ENCODE measurements around the gene RYR2.

RYR2 gene

DNA sequence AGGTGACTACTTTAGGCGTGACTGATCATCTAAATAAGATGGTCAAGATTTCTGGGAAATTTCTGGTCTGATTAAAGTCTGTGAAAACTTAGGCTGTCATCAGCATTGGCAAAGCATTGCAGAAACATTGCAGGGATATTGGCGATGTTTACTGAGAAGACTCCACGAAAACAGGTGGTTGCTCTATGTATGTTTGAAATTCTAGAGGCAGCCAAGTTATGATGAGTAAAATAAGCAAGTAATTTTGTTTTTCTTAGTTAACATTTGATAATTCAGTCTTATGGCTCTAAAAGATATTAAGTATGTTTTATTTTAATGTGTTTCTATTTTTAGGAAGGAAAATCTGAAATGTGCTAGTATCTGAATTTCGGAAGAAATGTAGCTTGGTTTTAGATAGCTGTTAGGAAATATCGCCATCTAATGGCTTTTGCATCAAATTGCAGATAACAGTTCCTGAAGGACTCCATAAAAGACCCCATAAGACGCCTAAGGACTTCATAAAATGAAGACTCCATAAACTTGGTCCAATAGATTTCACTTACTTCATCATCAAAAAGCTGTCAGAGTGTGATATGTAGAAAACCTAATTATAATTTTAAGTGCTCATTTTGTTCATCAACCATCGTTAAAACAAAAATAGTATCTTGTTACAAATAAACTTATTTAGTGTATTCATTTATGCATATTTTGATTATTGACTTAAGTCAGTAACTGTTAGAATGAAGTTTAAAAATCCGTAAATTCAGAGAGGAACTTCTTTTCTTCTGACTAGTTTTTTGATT is 344.6 kb downstream of the RYR2 start:
- DNase-seq: no peak

DNA sequence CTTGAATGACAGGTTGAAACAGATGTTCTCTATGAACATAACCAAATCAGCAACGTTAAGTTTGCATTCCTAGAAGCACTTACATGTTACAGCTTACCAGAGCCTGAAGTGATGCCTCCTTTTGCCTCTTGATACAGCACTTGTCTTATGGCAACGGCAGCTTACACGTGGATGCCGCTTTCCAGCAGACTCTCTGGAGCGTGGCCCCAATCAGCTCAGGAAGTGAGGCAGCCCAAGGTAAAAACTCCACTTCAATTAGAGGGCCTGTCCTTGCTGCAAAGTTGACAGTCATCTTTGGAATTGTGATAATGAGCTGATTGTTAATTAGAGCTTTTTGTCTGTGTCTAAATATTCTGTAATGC is 345.1 kb downstream of the RYR2 start:
- no peak for DNase-seq

- no peak for DNase-seq
These were observed 348.8 kb downstream of the RYR2 start for GRCh38 chr1:237390823-237391222.

DNA sequence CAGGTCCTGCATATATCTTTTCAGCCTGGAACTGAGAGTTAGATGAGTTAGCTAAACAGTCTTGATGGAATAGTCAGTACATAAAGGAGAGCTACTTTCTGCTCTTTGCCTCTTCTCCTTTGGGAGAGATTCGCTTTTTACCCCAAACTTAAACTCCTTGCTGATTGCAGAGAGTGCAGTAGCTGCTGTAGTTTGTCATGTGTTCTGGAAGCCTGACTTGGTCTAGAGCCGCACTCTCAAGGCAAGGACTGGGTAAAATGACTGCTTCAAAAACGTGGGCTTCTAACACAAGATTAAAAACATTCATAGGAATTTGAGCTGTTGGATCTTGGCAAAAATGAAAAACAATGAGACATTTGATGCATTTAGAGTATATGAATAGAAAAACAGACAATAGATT is 351.6 kb downstream of the RYR2 start:
- DNase-seq: no peak

DNA sequence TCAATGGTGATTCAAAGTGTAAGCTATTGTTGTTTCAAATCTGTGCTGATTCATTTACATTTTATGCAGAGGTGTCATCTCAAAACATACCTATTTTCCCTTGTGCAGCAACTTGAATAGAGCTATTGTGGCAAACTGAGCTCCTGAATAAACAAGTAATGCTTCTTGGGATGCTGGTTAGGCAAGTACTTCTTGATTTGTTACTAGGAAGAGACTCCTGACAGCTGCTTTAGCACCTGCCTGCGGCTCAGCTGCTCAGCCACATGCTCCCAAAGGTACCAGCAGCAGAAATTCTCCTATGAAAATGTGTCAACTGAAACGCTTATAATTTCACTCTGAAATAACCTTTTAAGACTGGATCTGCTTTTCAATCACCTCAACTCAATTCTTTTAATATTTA is 352.3 kb downstream of the RYR2 start:
- DNase-seq: no peak

GRCh38 chr1:237396426-237396825 is 354.4 kb downstream of the RYR2 start:
- DNase-seq: no peak

DNA sequence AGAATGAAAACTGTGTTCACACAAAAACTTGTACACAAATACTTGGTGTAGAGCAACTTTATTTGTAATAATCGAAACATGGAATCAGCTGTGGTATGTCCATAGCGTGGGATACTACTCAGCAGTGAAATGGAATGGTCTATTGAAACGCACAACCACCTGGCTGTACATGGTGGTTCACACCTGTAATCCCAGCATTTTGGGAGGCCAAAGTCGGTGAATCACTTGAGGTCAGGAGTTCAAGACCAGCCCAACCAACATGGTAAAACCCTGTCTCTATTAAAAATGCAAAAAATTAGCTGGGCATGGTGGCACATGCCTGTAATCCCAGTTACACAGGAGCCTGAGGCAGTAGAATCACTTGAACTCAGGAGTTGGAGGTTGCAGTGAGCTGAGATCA is 356.8 kb downstream of the RYR2 start:
- no peak for DNase-seq

- no peak for DNase-seq
These were observed 363.9 kb downstream of the RYR2 start for GRCh38 chr1:237405912-237406311.

- DNase-seq: peak; percentile 65
These were observed 369.6 kb downstream of the RYR2 start for GRCh38 chr1:237411621-237412020.

DNA sequence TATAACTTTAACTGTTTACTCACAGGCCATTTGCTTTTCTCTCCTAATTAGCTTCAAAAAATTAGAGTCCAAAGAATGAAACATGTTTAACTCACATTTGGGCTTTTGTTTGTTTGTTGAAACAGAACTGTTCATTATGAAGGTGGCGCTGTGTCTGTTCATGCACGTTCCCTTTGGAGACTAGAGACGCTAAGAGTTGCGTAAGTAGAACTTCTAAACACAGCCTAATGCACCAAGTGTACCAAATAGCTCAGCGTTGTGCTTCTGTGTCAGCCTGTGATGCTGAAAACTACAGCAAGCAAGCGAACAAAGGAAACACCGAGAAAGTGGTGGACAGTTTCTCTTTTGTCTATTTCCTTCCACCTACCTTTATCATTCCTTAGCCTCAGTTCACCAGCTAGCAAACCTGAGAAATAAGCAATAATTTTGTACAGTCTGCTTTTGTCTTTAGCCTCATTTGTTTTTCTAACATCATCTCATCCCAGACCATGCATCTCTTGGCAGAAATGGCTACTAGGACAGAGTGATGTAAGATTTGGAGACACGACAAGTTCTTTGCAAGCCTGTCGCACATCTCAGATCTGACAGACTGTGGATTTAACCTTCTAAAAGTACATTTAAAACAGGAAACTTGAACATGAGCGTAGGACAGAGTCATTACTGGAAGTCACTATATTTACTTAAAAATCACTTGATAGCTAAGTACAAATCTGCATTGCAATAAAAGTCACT is 375.1 kb downstream of the RYR2 start:
- no peak for DNase-seq

DNA sequence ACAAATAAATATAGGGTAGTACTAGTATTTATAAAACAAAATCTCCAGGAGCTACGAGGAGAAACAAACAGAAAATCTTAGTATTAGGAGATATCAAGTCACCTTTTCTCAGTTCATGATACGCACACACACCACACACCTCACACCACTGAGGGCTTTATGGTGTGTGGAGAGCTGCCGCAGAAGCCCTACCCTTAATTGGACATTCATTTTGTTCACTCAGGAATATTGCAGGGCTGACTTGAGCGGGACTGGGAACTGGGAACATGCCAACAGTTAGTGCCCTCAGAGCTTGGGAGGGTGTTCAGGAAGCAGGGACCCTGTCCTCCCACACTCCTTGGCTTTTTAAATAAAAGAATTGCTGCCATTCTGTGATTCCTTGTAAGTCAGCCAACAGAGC is 386.8 kb downstream of the RYR2 start:
- DNase-seq: no peak

GRCh38 chr1:237429252-237429651 is 387.3 kb downstream of the RYR2 start:
- DNase-seq: no peak

DNA sequence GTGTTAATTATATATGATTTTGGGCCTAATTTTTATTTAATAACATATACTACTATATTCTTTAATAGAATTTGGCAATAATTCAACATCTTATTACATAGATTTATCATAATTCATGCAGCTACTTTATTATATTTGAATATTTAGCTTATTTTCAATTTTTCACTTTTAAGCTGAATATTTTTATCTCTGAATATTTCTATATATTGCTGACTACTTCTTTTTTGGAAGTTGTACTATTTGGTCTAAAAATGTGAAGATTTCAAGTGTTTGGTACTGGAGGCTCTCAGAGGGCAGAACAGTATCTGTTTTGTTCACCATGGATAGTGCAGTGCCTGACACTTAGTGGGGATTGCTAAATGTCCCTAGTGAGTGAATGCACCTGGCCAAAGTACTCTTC is 389.5 kb downstream of the RYR2 start:
- no peak for DNase-seq

DNA sequence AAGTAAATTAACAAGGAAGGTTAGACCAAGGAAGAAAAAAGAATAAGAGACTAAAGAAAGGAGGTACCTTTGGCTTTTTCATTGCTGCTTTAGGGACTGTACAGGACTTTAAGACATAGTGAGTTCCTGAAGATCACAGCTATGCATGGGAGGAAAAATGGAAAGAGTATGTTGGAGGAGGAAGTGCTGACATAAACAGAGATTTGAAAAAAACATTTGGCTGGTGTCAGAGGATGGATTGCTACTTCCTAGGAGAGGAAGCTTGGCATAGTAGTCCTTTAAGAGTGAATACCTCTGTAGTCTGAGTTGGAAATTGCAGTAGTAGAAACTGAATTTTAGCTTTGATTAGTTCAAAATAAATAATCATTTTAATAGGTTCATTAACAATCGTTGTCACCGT is 398.4 kb downstream of the RYR2 start:
- DNase-seq: no peak

- DNase-seq: no peak
These were observed 402.3 kb downstream of the RYR2 start for GRCh38 chr1:237444120-237444790.

GRCh38 chr1:237448042-237448441 is 406.1 kb downstream of the RYR2 start:
- no peak for DNase-seq

DNA sequence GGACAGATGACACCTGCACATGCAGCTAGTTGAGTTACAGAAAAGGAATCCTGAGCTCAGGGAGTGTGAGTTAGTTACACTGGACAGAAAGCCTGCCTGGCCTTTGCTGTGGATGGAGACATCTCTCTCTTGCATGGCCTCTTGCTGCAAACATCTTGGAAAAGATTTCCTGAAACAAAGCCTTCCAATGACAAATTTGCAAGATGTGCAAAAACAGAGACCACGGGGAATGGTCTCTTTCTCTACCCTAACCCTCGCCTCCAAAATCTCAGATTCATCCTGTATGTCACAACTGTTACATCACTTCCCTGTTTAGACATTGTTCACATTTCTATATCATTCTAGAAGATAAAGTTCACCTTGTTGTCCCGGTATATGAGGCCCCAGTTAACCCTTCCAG is 415.6 kb downstream of the RYR2 start:
- DNase-seq: no peak

DNA sequence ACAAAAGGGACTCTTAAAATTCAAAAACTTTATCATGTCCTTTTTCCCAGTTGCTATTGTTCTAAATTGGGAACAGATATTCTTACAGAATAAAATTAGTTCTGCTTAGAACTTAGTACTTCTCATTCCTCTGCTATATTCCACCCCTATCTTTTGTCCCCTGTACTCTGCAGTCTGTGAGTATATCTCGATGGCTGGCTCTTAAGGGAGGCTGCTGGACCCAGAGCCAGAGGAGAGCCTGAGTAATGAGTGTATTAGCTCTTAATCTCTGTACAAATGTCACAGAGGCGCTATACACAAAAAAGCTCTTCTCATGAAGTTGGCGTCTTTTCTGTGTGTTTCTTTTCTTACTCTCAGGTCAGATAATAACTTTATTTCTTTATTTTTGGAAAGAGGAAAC is 425.3 kb downstream of the RYR2 start:
- DNase-seq: no peak

- DNase-seq: no peak
These were observed 428.8 kb downstream of the RYR2 start for GRCh38 chr1:237470712-237471338.

GRCh38 chr1:237471377-237471776 is 429.4 kb downstream of the RYR2 start:
- no peak for DNase-seq

DNA sequence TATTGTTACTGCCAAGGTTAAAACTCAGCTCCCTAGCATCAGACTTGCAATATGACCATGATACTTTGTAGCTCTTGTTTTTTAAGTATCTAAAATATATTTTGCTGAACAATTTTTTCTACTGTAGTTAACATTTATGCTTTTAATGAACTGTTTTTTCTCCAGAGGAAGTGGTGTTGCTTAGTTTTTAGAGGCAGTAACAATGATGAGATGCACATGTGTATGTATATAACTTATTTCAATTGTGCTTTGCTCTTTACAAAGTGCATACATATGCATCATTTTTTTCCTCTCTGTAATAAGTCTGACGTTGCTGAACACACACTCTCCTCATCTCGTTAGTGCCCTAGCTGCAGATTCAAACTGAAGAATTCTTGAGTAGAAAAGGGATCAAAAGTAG is 430.0 kb downstream of the RYR2 start:
- DNase-seq: no peak

DNA sequence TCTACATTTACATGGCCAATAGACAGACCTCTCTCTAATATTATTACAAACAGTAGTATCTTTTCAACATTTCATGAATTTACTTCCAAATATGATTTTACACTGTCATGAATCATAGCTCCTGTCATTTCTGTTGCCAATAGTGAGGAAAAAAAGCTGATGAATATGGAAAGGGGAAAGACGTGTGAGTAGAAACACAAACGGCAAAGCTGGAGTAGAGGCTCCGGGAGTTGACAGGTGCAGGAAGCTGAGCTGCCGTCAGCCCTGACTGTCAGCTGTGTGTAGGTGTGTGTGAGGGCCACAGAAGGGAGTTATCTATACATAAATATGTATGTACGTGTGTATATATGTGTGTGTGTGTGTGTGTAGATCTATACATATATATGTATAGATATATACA is 431.9 kb downstream of the RYR2 start:
- DNase-seq: no peak

GRCh38 chr1:237478082-237478481 is 436.1 kb downstream of the RYR2 start:
- no peak for DNase-seq

DNA sequence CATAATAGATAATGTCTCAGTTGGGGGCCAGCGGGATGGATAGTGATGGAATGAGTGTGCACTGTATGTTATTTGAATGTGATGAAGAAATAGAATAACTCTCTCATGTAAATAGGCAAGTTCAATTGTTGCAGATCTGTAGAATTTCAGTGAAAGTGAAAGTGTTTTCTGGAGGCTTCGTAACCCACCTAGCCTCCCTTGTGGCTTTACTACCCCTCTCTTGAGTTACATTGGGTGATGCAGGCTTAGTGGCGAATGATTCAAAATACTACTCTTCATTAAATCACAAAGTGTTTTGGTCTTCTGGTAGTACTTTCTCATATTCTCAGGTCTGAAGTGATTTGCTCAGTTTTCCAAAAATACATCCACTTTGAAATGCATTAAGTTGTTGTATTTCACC is 436.9 kb downstream of the RYR2 start:
- DNase-seq: no peak

Data from NK-92 treated with Interleukin-12 subunit alpha and Interleukin-12 subunit beta, amount 100 ng/mL, for 24 hours (cell line).